Measurements from ENCODE around the gene SPECC1.

SPECC1 gene

GRCh38 chr17:19986941-19987861, 22.0 kb upstream of the SPECC1 start:
- no peaks in the 10 kb centered on the region for H3K36me3 ChIP-seq (ENCODE audit: control insufficient read depth in 5 of 5, insufficient read depth in 5 of 5, low read length in 5 of 5)
- H3K27ac ChIP-seq (ENCODE audit: low read depth, low read length) = no peak overlapping the region
- H3K9ac ChIP-seq (ENCODE audit: low read length in 5 of 5) = no peak overlapping the region
- H3K4me1 ChIP-seq (ENCODE audit: control insufficient read depth in 5 of 5, insufficient read depth in 5 of 5, low read length in 5 of 5) = no peaks in the 10 kb centered on the region
- no peaks in the 10 kb centered on the region for H3K9me3 ChIP-seq (ENCODE audit: control insufficient read depth in 5 of 5, low read length in 5 of 5)
- no peaks in the 10 kb centered on the region for H3K27me3 ChIP-seq (ENCODE audit: control insufficient read depth in 5 of 5, insufficient read depth in 4 of 5, low read length in 5 of 5)
- H3K4me3 ChIP-seq (ENCODE audit: low read depth in 1 of 5, low read length in 5 of 5) = no peak overlapping the region

- Histone ChIP-seq H3K4me3 (ENCODE audit: low read depth in 1 of 5, low read length in 5 of 5) (no peak overlapping the region), H3K27me3 (ENCODE audit: control insufficient read depth in 5 of 5, insufficient read depth in 4 of 5, low read length in 5 of 5) (no peaks in the 10 kb centered on the region), H3K36me3 (ENCODE audit: control insufficient read depth in 5 of 5, insufficient read depth in 5 of 5, low read length in 5 of 5) (no peaks in the 10 kb centered on the region), H3K9me3 (ENCODE audit: control insufficient read depth in 5 of 5, low read length in 5 of 5) (no peaks in the 10 kb centered on the region), H3K4me1 (ENCODE audit: control insufficient read depth in 5 of 5, insufficient read depth in 5 of 5, low read length in 5 of 5) (peaks cover 0 to 2% (median 1%) of the 10 kb centered on the region in 5 donors), H3K27ac (ENCODE audit: low read depth, low read length) (no peak overlapping the region), H3K9ac (ENCODE audit: low read length in 5 of 5) (no peak overlapping the region)
Measured at GRCh38 chr17:19987897-19988296, 21.3 kb upstream of the SPECC1 start.

- no peaks in the 10 kb centered on the region for H3K9me3 ChIP-seq (ENCODE audit: control insufficient read depth in 5 of 5, low read length in 5 of 5)
- H3K27ac ChIP-seq (ENCODE audit: low read depth, low read length) = no peak overlapping the region
- no peak overlapping the region for H3K9ac ChIP-seq (ENCODE audit: low read length in 5 of 5)
- H3K4me3 ChIP-seq (ENCODE audit: low read depth in 1 of 5, low read length in 5 of 5) = no peak overlapping the region
- peaks cover 0 to 4% (median 4%) of the 10 kb centered on the region in 5 donors for H3K4me1 ChIP-seq (ENCODE audit: control insufficient read depth in 5 of 5, insufficient read depth in 5 of 5, low read length in 5 of 5)
- H3K27me3 ChIP-seq (ENCODE audit: control insufficient read depth in 5 of 5, insufficient read depth in 4 of 5, low read length in 5 of 5) = no peaks in the 10 kb centered on the region
- H3K36me3 ChIP-seq (ENCODE audit: control insufficient read depth in 5 of 5, insufficient read depth in 5 of 5, low read length in 5 of 5) = no peaks in the 10 kb centered on the region
Measured at GRCh38 chr17:19991252-19991885, 17.8 kb upstream of the SPECC1 start.

- Histone ChIP-seq H3K27me3 (ENCODE audit: control insufficient read depth in 5 of 5, insufficient read depth in 4 of 5, low read length in 5 of 5) (no peaks in the 10 kb centered on the region), H3K9ac (ENCODE audit: low read length in 5 of 5) (no peak overlapping the region), H3K4me3 (ENCODE audit: low read depth in 1 of 5, low read length in 5 of 5) (peak overlapping the region in 1 of 5 donors; percentile 34), H3K36me3 (ENCODE audit: control insufficient read depth in 5 of 5, insufficient read depth in 5 of 5, low read length in 5 of 5) (no peaks in the 10 kb centered on the region), H3K9me3 (ENCODE audit: control insufficient read depth in 5 of 5, low read length in 5 of 5) (no peaks in the 10 kb centered on the region), H3K27ac (ENCODE audit: low read depth, low read length) (no peak overlapping the region), H3K4me1 (ENCODE audit: control insufficient read depth in 5 of 5, insufficient read depth in 5 of 5, low read length in 5 of 5) (peaks cover 0 to 10% (median 4%) of the 10 kb centered on the region in 5 donors)
Measured at GRCh38 chr17:19992803-19993713, 16.1 kb upstream of the SPECC1 start.

GRCh38 chr17:19996086-19996485, 13.1 kb upstream of the SPECC1 start:
- Histone ChIP-seq H3K27ac (ENCODE audit: low read depth, low read length) (no peak overlapping the region), H3K4me1 (ENCODE audit: control insufficient read depth in 5 of 5, insufficient read depth in 5 of 5, low read length in 5 of 5) (peaks cover 0 to 10% (median 4%) of the 10 kb centered on the region in 5 donors), H3K9ac (ENCODE audit: low read length in 5 of 5) (no peak overlapping the region)

GRCh38 chr17:19996502-19996901, 12.7 kb upstream of the SPECC1 start:
- peaks cover 0 to 10% (median 4%) of the 10 kb centered on the region in 5 donors for H3K4me1 ChIP-seq (ENCODE audit: control insufficient read depth in 5 of 5, insufficient read depth in 5 of 5, low read length in 5 of 5)
- no peak overlapping the region for H3K27ac ChIP-seq (ENCODE audit: low read depth, low read length)
- H3K9ac ChIP-seq (ENCODE audit: low read length in 5 of 5) = no peak overlapping the region
- no peak overlapping the region for H3K4me3 ChIP-seq (ENCODE audit: low read depth in 1 of 5, low read length in 5 of 5)
- no peaks in the 10 kb centered on the region for H3K36me3 ChIP-seq (ENCODE audit: control insufficient read depth in 5 of 5, insufficient read depth in 5 of 5, low read length in 5 of 5)
- no peaks in the 10 kb centered on the region for H3K27me3 ChIP-seq (ENCODE audit: control insufficient read depth in 5 of 5, insufficient read depth in 4 of 5, low read length in 5 of 5)
- H3K9me3 ChIP-seq (ENCODE audit: control insufficient read depth in 5 of 5, low read length in 5 of 5) = no peaks in the 10 kb centered on the region

More at GRCh38 chr17:19996086-19996485, 13.1 kb upstream of the SPECC1 start:
- Histone ChIP-seq H3K4me3 (ENCODE audit: low read depth in 1 of 5, low read length in 5 of 5) (no peak overlapping the region), H3K27me3 (ENCODE audit: control insufficient read depth in 5 of 5, insufficient read depth in 4 of 5, low read length in 5 of 5) (no peaks in the 10 kb centered on the region), H3K36me3 (ENCODE audit: control insufficient read depth in 5 of 5, insufficient read depth in 5 of 5, low read length in 5 of 5) (no peaks in the 10 kb centered on the region), H3K9me3 (ENCODE audit: control insufficient read depth in 5 of 5, low read length in 5 of 5) (no peaks in the 10 kb centered on the region)

- H3K4me1 ChIP-seq (ENCODE audit: control insufficient read depth in 5 of 5, insufficient read depth in 5 of 5, low read length in 5 of 5) = peaks cover 0 to 27% (median 22%) of the 10 kb centered on the region in 5 donors
- peak overlapping the region; percentile 7 for H3K27ac ChIP-seq (ENCODE audit: low read depth, low read length)
- no peaks in the 10 kb centered on the region for H3K36me3 ChIP-seq (ENCODE audit: control insufficient read depth in 5 of 5, insufficient read depth in 5 of 5, low read length in 5 of 5)
- peak overlapping the region; percentile 68 to 87 (median 82) for H3K4me3 ChIP-seq (ENCODE audit: low read depth in 1 of 5, low read length in 5 of 5)
- H3K27me3 ChIP-seq (ENCODE audit: control insufficient read depth in 5 of 5, insufficient read depth in 4 of 5, low read length in 5 of 5) = no peaks in the 10 kb centered on the region
- H3K9ac ChIP-seq (ENCODE audit: low read length in 5 of 5) = peak overlapping the region in 4 of 5 donors; percentile 36 to 83 (median 64)
- H3K9me3 ChIP-seq (ENCODE audit: control insufficient read depth in 5 of 5, low read length in 5 of 5) = no peaks in the 10 kb centered on the region
Measured at GRCh38 chr17:20008242-20009051, 712 bp upstream of the SPECC1 start.

GRCh38 chr17:20009052-20009301, 182 bp upstream of the SPECC1 start:
- Histone ChIP-seq H3K9me3 (ENCODE audit: control insufficient read depth in 5 of 5, low read length in 5 of 5) (no peaks in the 10 kb centered on the region), H3K27me3 (ENCODE audit: control insufficient read depth in 5 of 5, insufficient read depth in 4 of 5, low read length in 5 of 5) (no peaks in the 10 kb centered on the region), H3K4me3 (ENCODE audit: low read depth in 1 of 5, low read length in 5 of 5) (peak overlapping the region; percentile 68 to 87 (median 82)), H3K9ac (ENCODE audit: low read length in 5 of 5) (peak overlapping the region in 4 of 5 donors; percentile 36 to 83 (median 64)), H3K4me1 (ENCODE audit: control insufficient read depth in 5 of 5, insufficient read depth in 5 of 5, low read length in 5 of 5) (peaks cover 0 to 27% (median 22%) of the 10 kb centered on the region in 5 donors), H3K36me3 (ENCODE audit: control insufficient read depth in 5 of 5, insufficient read depth in 5 of 5, low read length in 5 of 5) (no peaks in the 10 kb centered on the region), H3K27ac (ENCODE audit: low read depth, low read length) (peak overlapping the region; percentile 7)

GRCh38 chr17:20010099-20010863, 1.1 kb downstream of the SPECC1 start:
- Histone ChIP-seq H3K36me3 (ENCODE audit: control insufficient read depth in 5 of 5, insufficient read depth in 5 of 5, low read length in 5 of 5) (no peaks in the 10 kb centered on the region), H3K27me3 (ENCODE audit: control insufficient read depth in 5 of 5, insufficient read depth in 4 of 5, low read length in 5 of 5) (no peaks in the 10 kb centered on the region), H3K9ac (ENCODE audit: low read length in 5 of 5) (peak overlapping the region in 4 of 5 donors; percentile 10 to 72 (median 64)), H3K4me1 (ENCODE audit: control insufficient read depth in 5 of 5, insufficient read depth in 5 of 5, low read length in 5 of 5) (peaks cover 0 to 27% (median 22%) of the 10 kb centered on the region in 5 donors), H3K27ac (ENCODE audit: low read depth, low read length) (peak overlapping the region; percentile 48), H3K9me3 (ENCODE audit: control insufficient read depth in 5 of 5, low read length in 5 of 5) (no peaks in the 10 kb centered on the region), H3K4me3 (ENCODE audit: low read depth in 1 of 5, low read length in 5 of 5) (peak overlapping the region; percentile 59 to 87 (median 82))

All from subcutaneous abdominal adipose tissue (tissue), 5 donors.